Measurements from ENCODE around the gene GDAP2.

DNA sequence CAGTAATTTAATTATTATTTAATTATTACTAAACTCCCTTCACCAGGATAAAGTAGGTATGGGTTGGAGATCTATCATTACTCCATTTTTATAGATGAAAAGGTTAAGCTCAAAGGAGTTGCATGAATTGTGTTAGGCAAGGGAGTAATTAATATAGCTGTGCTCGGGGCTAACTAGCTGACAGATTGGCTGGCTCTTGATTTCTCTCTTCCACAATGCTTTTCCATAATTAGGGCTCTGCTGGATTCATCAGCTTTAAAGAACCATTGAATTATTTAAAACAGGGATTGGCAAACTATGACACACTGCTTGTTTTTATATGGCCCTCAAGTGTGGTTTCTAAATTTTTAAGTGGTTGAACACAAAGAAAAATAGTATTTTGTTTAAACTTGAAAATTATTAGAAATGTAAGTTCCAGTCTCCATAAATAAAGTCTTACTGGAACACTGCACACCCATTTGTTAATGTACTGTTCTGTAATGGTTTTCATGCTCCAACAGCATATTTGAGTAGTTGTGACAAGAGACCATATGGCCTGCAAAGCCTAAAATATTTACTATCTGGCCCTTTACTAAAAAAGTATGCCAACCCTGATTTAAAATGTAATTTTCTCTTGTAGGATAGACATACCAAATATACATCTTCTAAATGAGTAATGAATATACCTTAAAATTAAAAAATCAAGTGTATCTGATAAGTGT, 76.4 kb downstream of the GDAP2 start:
- TF ChIP-seq, protein P1, sequence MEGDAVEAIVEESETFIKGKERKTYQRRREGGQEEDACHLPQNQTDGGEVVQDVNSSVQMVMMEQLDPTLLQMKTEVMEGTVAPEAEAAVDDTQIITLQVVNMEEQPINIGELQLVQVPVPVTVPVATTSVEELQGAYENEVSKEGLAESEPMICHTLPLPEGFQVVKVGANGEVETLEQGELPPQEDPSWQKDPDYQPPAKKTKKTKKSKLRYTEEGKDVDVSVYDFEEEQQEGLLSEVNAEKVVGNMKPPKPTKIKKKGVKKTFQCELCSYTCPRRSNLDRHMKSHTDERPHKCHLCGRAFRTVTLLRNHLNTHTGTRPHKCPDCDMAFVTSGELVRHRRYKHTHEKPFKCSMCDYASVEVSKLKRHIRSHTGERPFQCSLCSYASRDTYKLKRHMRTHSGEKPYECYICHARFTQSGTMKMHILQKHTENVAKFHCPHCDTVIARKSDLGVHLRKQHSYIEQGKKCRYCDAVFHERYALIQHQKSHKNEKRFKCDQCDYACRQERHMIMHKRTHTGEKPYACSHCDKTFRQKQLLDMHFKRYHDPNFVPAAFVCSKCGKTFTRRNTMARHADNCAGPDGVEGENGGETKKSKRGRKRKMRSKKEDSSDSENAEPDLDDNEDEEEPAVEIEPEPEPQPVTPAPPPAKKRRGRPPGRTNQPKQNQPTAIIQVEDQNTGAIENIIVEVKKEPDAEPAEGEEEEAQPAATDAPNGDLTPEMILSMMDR (IDR thresholded peaks at IDR 0.05) = no peak
- no peak for TF ChIP-seq POLR2A (IDR thresholded peaks at IDR 0.05)
